ENCODE measurements around the gene GRSF1. TPM values are rescaled to one million over a fixed set of nuclear protein-coding genes. Genes with fewer than 3 reads are reported as not detected.

The GRSF1 gene, protein sequence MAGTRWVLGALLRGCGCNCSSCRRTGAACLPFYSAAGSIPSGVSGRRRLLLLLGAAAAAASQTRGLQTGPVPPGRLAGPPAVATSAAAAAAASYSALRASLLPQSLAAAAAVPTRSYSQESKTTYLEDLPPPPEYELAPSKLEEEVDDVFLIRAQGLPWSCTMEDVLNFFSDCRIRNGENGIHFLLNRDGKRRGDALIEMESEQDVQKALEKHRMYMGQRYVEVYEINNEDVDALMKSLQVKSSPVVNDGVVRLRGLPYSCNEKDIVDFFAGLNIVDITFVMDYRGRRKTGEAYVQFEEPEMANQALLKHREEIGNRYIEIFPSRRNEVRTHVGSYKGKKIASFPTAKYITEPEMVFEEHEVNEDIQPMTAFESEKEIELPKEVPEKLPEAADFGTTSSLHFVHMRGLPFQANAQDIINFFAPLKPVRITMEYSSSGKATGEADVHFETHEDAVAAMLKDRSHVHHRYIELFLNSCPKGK
- 79.4 and 81.5 TPM in 2 replicates for total RNA-seq

GRCh38 chr4:70839589-70840093 is at the start of gene GRSF1:
Gene GRSF1 (minus strand): TSS chr4:70839890. CDS start chr4:70839827, 63 bp downstream.

Small RNA genes within 50 kb of the gene (small RNA-seq; reads per million reads assigned to genes)
- not detected for gene RF00026
- not detected for gene RNU6-891P

Other genes starting within 250 kb of the GRSF1 start
- gene AMBN, start 247.6 kb downstream of the GRSF1 start, total RNA-seq: not detected in 2 replicates
- not detected in 2 replicates for gene ENAM, start 211.1 kb downstream of the GRSF1 start, total RNA-seq
- gene JCHAIN, start 173.4 kb downstream of the GRSF1 start, total RNA-seq: not detected in 2 replicates
- gene UTP3, start 151.4 kb downstream of the GRSF1 start, total RNA-seq: 14.7 and 18.2 TPM in 2 replicates
- 48.9 and 51.6 TPM in 2 replicates for gene RUFY3, start 117.9 kb downstream of the GRSF1 start, total RNA-seq
- 7.3 and 8.8 TPM in 2 replicates for gene MOB1B, start 62.5 kb upstream of the GRSF1 start, total RNA-seq
- gene DCK, start 153.8 kb upstream of the GRSF1 start, total RNA-seq: 12.1 and 17.6 TPM in 2 replicates

Measured in subcutaneous preadipocyte (primary cell).